ENCODE results near the gene PLEKHM2. TPM values are rescaled to one million over a fixed set of nuclear protein-coding genes. Genes with fewer than 3 reads are reported as not detected.

PLEKHM2 gene
- total RNA-seq, 1 donor from 2014 or later, result 105 TPM

- ATAC-seq (ENCODE audit: low read depth) (no peak), DNase-seq (no peak)
- CTCF ChIA-PET, result interaction anchor here (1.3 kb wide), 1 partner anchor 73 kb away, joined by 3 read pairs; no protein-coding TSS in a partner anchor
- Mint-ChIP-seq H3K4me3 (no peak overlapping the region), H3K4me1 (no peaks in the 10 kb centered on the region), H3K36me3 (ENCODE audit: low read depth) (peaks cover 79% of the 10 kb centered on the region), H3K27me3 (no peaks in the 10 kb centered on the region), H3K27ac (no peak overlapping the region), H3K9me3 (no peaks in the 10 kb centered on the region)
- no peak for TF ChIP-seq CTCF (IDR thresholded peaks at IDR 0.05)
- POLR2A ChIA-PET, result interaction anchor here (1.1 kb wide), 1 partner anchor 11 kb away, joined by 7 read pairs; no protein-coding TSS in a partner anchor
- intact Hi-C loops (cut with micrococcal nuclease), result loop anchor here (5.0 kb wide), 1 partner anchor 181 kb away; no protein-coding TSS in a partner anchor
These were observed 39.6 kb downstream of the PLEKHM2 start for GRCh38 chr1:15723631-15724246.

GRCh38 chr1:15724949-15725880, 41.1 kb downstream of the PLEKHM2 start:
- Mint-ChIP-seq H3K36me3 (ENCODE audit: low read depth) (peaks cover 77% of the 10 kb centered on the region), H3K4me3 (no peak overlapping the region), H3K4me1 (no peaks in the 10 kb centered on the region), H3K9me3 (no peaks in the 10 kb centered on the region), H3K27me3 (no peaks in the 10 kb centered on the region), H3K27ac (no peak overlapping the region)
- CTCF ChIA-PET, result no interaction called here
- POLR2A ChIA-PET, result interaction anchor here (0.6 kb wide), 1 partner anchor 125 kb away, joined by 4 read pairs; no protein-coding TSS in a partner anchor
- TF ChIP-seq CTCF (IDR thresholded peaks at IDR 0.05), result no peak
- no peak for ATAC-seq (ENCODE audit: low read depth)
- intact Hi-C loops (cut with micrococcal nuclease), result loop anchor here (5.0 kb wide), 1 partner anchor 183 kb away; no protein-coding TSS in a partner anchor
- no peak for DNase-seq

- ATAC-seq (ENCODE audit: low read depth) (no peak), DNase-seq (no peak)
- Mint-ChIP-seq H3K27me3 (no peaks in the 10 kb centered on the region), H3K36me3 (ENCODE audit: low read depth) (peaks cover 76% of the 10 kb centered on the region), H3K27ac (no peak overlapping the region), H3K9me3 (no peaks in the 10 kb centered on the region), H3K4me3 (no peak overlapping the region), H3K4me1 (no peaks in the 10 kb centered on the region)
- POLR2A ChIA-PET, result no interaction called here
- CTCF ChIA-PET, result no interaction called here
- intact Hi-C loops (cut with micrococcal nuclease), result no loop called here
- no peak for TF ChIP-seq CTCF (IDR thresholded peaks at IDR 0.05)
These were observed 42.4 kb downstream of the PLEKHM2 start for GRCh38 chr1:15726508-15726907.

- Mint-ChIP-seq H3K36me3 (ENCODE audit: low read depth) (peaks cover 74% of the 10 kb centered on the region), H3K9me3 (no peaks in the 10 kb centered on the region), H3K4me3 (no peak overlapping the region), H3K27ac (no peak overlapping the region), H3K27me3 (no peaks in the 10 kb centered on the region), H3K4me1 (no peaks in the 10 kb centered on the region)
- no peak for DNase-seq
- ChIA-PET CTCF (no interaction called here), POLR2A (no interaction called here)
- TF ChIP-seq CTCF (IDR thresholded peaks at IDR 0.05), result no peak
- ATAC-seq (ENCODE audit: low read depth), result no peak
- intact Hi-C loops (cut with micrococcal nuclease), result no loop called here
These were observed 42.9 kb downstream of the PLEKHM2 start for GRCh38 chr1:15727021-15727420.

GRCh38 chr1:15727424-15727823, 43.3 kb downstream of the PLEKHM2 start:
- H3K27me3 Mint-ChIP-seq, result no peaks in the 10 kb centered on the region
- POLR2A ChIA-PET, result no interaction called here
- H3K27ac Mint-ChIP-seq, result peak overlapping the region; percentile 15
- CTCF ChIA-PET, result no interaction called here
- ATAC-seq (ENCODE audit: low read depth) (no peak), DNase-seq (no peak)
- H3K4me1 Mint-ChIP-seq, result no peaks in the 10 kb centered on the region
- intact Hi-C loops (cut with micrococcal nuclease), result no loop called here
- H3K4me3 Mint-ChIP-seq, result no peak overlapping the region
- peaks cover 76% of the 10 kb centered on the region for H3K36me3 Mint-ChIP-seq (ENCODE audit: low read depth)
- H3K9me3 Mint-ChIP-seq, result no peaks in the 10 kb centered on the region
- no peak for TF ChIP-seq CTCF (IDR thresholded peaks at IDR 0.05)

Data from activated B cell treated with CpG ODN at 0.5 μM for 24 hours (primary cell).